ENCODE results near the gene SWAP70. TPM values are rescaled to one million over a fixed set of nuclear protein-coding genes. Genes with fewer than 3 reads are reported as not detected.

SWAP70 gene
- total RNA-seq, 1 experiment from 2014 or later: 19.9 TPM

- Mint-ChIP-seq H3K36me3 (ENCODE audit: insufficient read depth, unreplicated experiment) (peaks cover 8% of the 10 kb centered on the region), H3K9me3 (ENCODE audit: low read depth, unreplicated experiment) (no peaks in the 10 kb centered on the region), H3K27ac (ENCODE audit: unreplicated experiment) (no peak overlapping the region), H3K4me1 (ENCODE audit: low read depth, unreplicated experiment) (peaks cover 6% of the 10 kb centered on the region), H3K27me3 (ENCODE audit: unreplicated experiment) (no peaks in the 10 kb centered on the region), H3K4me3 (ENCODE audit: low read depth, unreplicated experiment) (no peak overlapping the region)
- CTCF ChIA-PET: no interaction called here
- TF ChIP-seq, protein P1, sequence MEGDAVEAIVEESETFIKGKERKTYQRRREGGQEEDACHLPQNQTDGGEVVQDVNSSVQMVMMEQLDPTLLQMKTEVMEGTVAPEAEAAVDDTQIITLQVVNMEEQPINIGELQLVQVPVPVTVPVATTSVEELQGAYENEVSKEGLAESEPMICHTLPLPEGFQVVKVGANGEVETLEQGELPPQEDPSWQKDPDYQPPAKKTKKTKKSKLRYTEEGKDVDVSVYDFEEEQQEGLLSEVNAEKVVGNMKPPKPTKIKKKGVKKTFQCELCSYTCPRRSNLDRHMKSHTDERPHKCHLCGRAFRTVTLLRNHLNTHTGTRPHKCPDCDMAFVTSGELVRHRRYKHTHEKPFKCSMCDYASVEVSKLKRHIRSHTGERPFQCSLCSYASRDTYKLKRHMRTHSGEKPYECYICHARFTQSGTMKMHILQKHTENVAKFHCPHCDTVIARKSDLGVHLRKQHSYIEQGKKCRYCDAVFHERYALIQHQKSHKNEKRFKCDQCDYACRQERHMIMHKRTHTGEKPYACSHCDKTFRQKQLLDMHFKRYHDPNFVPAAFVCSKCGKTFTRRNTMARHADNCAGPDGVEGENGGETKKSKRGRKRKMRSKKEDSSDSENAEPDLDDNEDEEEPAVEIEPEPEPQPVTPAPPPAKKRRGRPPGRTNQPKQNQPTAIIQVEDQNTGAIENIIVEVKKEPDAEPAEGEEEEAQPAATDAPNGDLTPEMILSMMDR (IDR thresholded peaks at IDR 0.05; ENCODE audit: unreplicated experiment): no peak
- intact Hi-C loops (cut with micrococcal nuclease; ENCODE audit: unreplicated experiment): no loop called here
- BruUV-seq (replicated peaks): no TSS peak
- no peak for DNase-seq
Observed at GRCh38 chr11:9745411-9746211, 81.7 kb downstream of the SWAP70 start.

- no peak overlapping the region for H3K27ac Mint-ChIP-seq (ENCODE audit: unreplicated experiment)
- BruUV-seq (replicated peaks): no TSS peak
Observed at GRCh38 chr11:9747229-9747628, 83.4 kb downstream of the SWAP70 start.

GRCh38 chr11:9747828-9748227 lies 84.0 kb downstream of the SWAP70 start:
- H3K27ac Mint-ChIP-seq (ENCODE audit: unreplicated experiment): no peak overlapping the region

More at GRCh38 chr11:9747229-9747628, 83.4 kb downstream of the SWAP70 start:
- H3K27me3 Mint-ChIP-seq (ENCODE audit: unreplicated experiment): no peaks in the 10 kb centered on the region
- H3K4me1 Mint-ChIP-seq (ENCODE audit: low read depth, unreplicated experiment): peaks cover 8% of the 10 kb centered on the region
- DNase-seq: no peak
- intact Hi-C loops (cut with micrococcal nuclease; ENCODE audit: unreplicated experiment): no loop called here
- H3K4me3 Mint-ChIP-seq (ENCODE audit: low read depth, unreplicated experiment): no peak overlapping the region
- CTCF ChIA-PET: interaction anchor here (0.5 to 2.5 kb wide), 2 partner anchors 134 to 193 kb away, joined by 3 to 16 read pairs; no protein-coding TSS in a partner anchor
- H3K9me3 Mint-ChIP-seq (ENCODE audit: low read depth, unreplicated experiment): no peaks in the 10 kb centered on the region
- TF ChIP-seq, protein P1 (IDR thresholded peaks at IDR 0.05; ENCODE audit: unreplicated experiment): no peak
- peaks cover 11% of the 10 kb centered on the region for H3K36me3 Mint-ChIP-seq (ENCODE audit: insufficient read depth, unreplicated experiment)

DNA sequence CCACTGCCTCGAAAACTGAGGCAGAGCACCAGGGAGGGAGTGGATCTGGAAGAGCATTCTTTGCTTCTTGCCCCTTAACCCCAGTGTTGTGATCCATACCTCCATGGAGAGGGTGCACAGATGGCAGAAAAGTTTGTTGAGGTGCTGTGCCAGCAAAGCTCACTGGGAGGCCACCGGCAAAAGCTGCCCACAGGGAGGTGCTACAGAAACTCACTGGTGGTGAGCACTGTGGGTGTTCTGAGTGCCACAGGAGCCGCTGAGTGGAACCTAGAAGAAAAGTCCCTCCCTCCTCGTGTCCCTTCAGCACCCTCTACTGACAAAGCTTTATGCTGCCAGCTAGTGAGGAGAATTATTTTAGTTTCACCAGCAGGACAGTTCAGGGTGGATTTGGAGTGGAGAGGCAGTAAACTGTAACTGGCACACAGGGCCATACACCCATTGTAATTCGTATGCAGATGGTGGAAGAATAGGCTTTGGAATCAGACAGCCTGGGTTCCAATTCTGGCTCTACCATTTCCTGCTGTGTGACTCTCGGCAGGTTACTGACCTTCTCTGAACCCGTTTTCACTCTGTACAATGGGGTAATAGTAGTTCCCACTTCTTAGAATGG lies 84.6 kb downstream of the SWAP70 start:
- no TSS peak for BruUV-seq (replicated peaks)
- Mint-ChIP-seq H3K4me3 (ENCODE audit: low read depth, unreplicated experiment) (no peak overlapping the region), H3K27me3 (ENCODE audit: unreplicated experiment) (no peaks in the 10 kb centered on the region), H3K4me1 (ENCODE audit: low read depth, unreplicated experiment) (peaks cover 8% of the 10 kb centered on the region), H3K36me3 (ENCODE audit: insufficient read depth, unreplicated experiment) (peaks cover 11% of the 10 kb centered on the region), H3K9me3 (ENCODE audit: low read depth, unreplicated experiment) (no peaks in the 10 kb centered on the region), H3K27ac (ENCODE audit: unreplicated experiment) (no peak overlapping the region)
- DNase-seq: peak; percentile 51
- CTCF ChIA-PET: interaction anchor here (0.8 to 2.5 kb wide), 7 partner anchors 22 to 455 kb away, joined by 3 to 16 read pairs (median 4); no protein-coding TSS in a partner anchor
- TF ChIP-seq, protein P1 (IDR thresholded peaks at IDR 0.05; ENCODE audit: unreplicated experiment): peak; percentile 71
- intact Hi-C loops (cut with micrococcal nuclease; ENCODE audit: unreplicated experiment): loop anchor here (1.0 kb wide), 1 partner anchor 135 kb away; no protein-coding TSS in a partner anchor

More at GRCh38 chr11:9747828-9748227, 84.0 kb downstream of the SWAP70 start:
- intact Hi-C loops (cut with micrococcal nuclease; ENCODE audit: unreplicated experiment): loop anchor here (1.0 kb wide), 1 partner anchor 135 kb away; no protein-coding TSS in a partner anchor
- no TSS peak for BruUV-seq (replicated peaks)
- CTCF ChIA-PET: interaction anchor here (0.8 to 2.5 kb wide), 4 partner anchors 21 to 456 kb away, joined by 3 to 16 read pairs (median 5); no protein-coding TSS in a partner anchor
- Mint-ChIP-seq H3K4me3 (ENCODE audit: low read depth, unreplicated experiment) (no peak overlapping the region), H3K27me3 (ENCODE audit: unreplicated experiment) (no peaks in the 10 kb centered on the region), H3K4me1 (ENCODE audit: low read depth, unreplicated experiment) (peaks cover 8% of the 10 kb centered on the region), H3K36me3 (ENCODE audit: insufficient read depth, unreplicated experiment) (peaks cover 11% of the 10 kb centered on the region), H3K9me3 (ENCODE audit: low read depth, unreplicated experiment) (no peaks in the 10 kb centered on the region)
- TF ChIP-seq, protein P1 (IDR thresholded peaks at IDR 0.05; ENCODE audit: unreplicated experiment): no peak
- no peak for DNase-seq
